GM23338 (cell line): ENCODE results near the gene PPFIA1.

Experiments
- CREB1 ChIP-seq: fragments of 250-450 bp; sonication (Bioruptor Pico); IDR thresholded peaks from 2 replicates; pipeline ENCODE4 v1.5.0; 2020; ENCODE audit warnings: low read depth, mild to moderate bottlenecking, moderate library complexity
- CTCF ChIP-seq, 2 experiments: fragments of 200-600 bp in 1 of 2; sonication (generic) in 1 of 2; conservative IDR thresholded peaks; 2 replicates each; pipeline versions ENCODE4 v1.5.1 to v1.6.1; 2016 to 2017; ENCODE audit warnings: antibody characterized with exemption in 2 of 2, low read depth in 2 of 2, mild to moderate bottlenecking in 2 of 2, moderate library complexity in 1 of 2
- ETS1 ChIP-seq: IDR thresholded peaks from 2 replicates; pipeline ENCODE4 v1.6.1; 2016; ENCODE audit warnings: antibody characterized with exemption
- EZH2 ChIP-seq: fragments of 200-600 bp; sonication (generic); IDR thresholded peaks from one replicate; pipeline ENCODE4 v1.8.0; 2017; ENCODE audit warnings: antibody characterized with exemption, mild to moderate bottlenecking, low read depth; ENCODE audit not compliant: unreplicated experiment
- EZH2phosphoT487 ChIP-seq: fragments of 200-600 bp; sonication (generic); IDR thresholded peaks from one replicate; pipeline ENCODE4 v1.8.1; 2018; ENCODE audit warnings: antibody characterized with exemption; ENCODE audit not compliant: unreplicated experiment
- JUNB ChIP-seq: IDR thresholded peaks from one replicate; pipeline ENCODE4 v1.6.1; 2016; ENCODE audit warnings: antibody characterized with exemption; ENCODE audit not compliant: unreplicated experiment
- NANOG ChIP-seq: IDR thresholded peaks from 2 replicates; pipeline ENCODE4 v1.6.1; 2016; ENCODE audit warnings: antibody characterized with exemption, borderline replicate concordance
- POLR2AphosphoS5 ChIP-seq: IDR thresholded peaks from 2 replicates; pipeline ENCODE4 v1.6.1; 2016; ENCODE audit warnings: antibody characterized with exemption, low read depth
- REST ChIP-seq: IDR thresholded peaks from one replicate; pipeline ENCODE4 v1.6.1; 2018; ENCODE audit warnings: antibody characterized with exemption; ENCODE audit not compliant: unreplicated experiment
- ZNF114 ChIP-seq: fragments of 250-450 bp; sonication (Bioruptor Pico); IDR thresholded peaks from 2 replicates; pipeline ENCODE4 v1.5.0; 2020; ENCODE audit warnings: mild to moderate bottlenecking, moderate library complexity
- ZNF331 ChIP-seq: fragments of 250-450 bp; sonication (Bioruptor Pico); IDR thresholded peaks from 2 replicates; pipeline ENCODE4 v1.5.0; 2020; ENCODE audit warnings: low read depth, mild to moderate bottlenecking, moderate library complexity

GRCh38 chr11:70220920-70221319 lies 49.6 kb upstream of the PPFIA1 start:
- no peak for TF ChIP-seq EZH2phosphoT487
- TF ChIP-seq POLR2AphosphoS5 = no peak
- TF ChIP-seq CTCF (conservative IDR thresholded peaks at IDR 0.05; ENCODE audit: low read depth in 2 of 2) = no peak
- no peak for TF ChIP-seq ZNF114 (CRISPR knock-in tag)
- TF ChIP-seq REST = no peak
- no peak for TF ChIP-seq JUNB
- TF ChIP-seq CREB1 (CRISPR knock-in tag) = no peak
- TF ChIP-seq ZNF331 (CRISPR knock-in tag) = no peak
- no peak for TF ChIP-seq EZH2
- TF ChIP-seq NANOG = no peak
- no peak for TF ChIP-seq ETS1
